Stimulated activated CD4-positive, alpha-beta T cell treated with anti-CD3 and anti-CD28 coated beads, Interleukin-2, amount 100 ng/mL, for 4 hours (primary cell): Measurements from ENCODE around the gene TLE3.

ENCODE experiments used
- DNase-seq: peaks from one replicate; pipeline ENCODE4 v3.0.0-alpha.2; 2020; ENCODE audit warnings: low read depth

Gene TLE3

DNA sequence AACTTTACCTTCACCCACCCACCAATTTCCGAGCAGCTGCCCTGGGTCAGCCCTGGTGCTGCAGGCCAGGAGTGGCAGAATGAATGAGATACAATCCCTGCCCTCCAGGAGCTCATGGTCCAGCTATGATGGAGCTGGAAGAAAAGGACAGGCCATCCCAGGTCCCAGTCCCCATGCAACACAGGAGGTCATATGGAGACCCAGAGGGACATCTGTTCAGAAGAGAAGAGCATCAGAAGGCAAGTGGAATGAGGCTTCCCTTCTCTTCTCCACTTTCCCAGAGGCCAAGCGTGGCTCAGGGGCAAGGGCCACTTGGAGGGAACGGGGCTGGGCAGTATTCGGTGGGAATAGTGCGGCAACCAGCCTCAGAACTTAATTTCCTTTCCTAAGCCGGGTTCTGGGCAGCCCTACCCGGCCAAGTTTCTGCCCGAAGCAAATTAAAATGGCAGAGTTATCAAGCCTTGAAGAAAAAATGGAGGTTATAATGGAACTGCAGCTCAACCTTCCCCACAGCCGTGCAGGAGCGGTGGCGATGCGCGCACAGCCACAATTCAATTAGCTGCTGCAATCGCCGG, 35.9 kb downstream of the TLE3 start:
- no peak for DNase-seq

DNA sequence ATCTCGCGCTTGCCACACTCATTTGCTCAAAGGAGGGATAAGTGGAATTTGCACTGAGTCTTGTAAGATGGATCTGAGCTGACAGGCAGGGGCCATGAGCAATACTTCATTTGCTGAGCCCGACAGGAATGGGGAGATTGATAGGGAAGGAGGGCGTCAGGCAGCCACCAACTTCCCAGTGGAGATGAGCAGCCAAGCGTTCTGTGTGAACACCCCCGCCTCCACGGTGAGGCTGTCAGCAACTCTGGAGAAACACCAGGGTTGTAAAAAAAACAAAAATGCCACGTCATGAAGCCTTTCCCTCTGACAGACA, 36.8 kb downstream of the TLE3 start:
- no peak for DNase-seq

DNA sequence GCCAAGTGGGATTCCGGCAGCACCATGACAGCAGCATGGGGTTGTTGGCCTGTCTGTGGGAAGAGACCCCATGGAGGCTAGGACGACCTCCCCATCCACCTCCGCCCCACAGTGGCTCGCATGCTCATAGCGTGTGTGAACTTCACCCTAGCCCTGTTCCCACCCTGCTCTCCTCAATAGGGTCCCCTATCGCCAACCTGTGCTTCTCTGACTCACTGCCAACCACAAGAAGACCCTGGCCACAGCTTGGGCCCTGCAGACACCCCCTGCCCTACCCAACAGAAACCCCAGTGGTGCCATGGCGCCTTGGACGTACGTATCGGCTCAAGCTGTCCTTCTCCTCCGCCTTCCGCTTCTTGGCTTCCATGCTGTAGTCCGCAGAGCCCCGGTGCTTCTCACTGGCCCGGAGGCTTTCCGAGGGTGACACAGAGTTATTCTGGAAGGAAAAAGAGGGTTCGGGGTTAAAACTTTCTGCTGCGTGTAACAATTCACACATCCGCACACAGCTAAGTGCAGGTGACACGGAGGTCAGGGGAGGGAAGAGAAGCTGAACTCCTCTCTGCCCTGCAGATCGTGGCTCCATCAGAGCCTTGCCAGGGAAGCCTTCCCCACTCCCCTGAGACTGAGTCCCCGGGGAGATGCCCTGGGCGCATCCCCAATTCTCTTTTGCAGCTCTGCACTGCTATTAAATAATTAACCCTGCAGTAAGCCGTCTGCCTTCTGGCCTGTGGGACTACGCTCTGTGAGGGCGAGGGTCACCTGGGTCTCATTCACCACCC, 37.3 kb downstream of the TLE3 start:
- no peak for DNase-seq

GRCh38 chr15:70059476-70060213, 38.1 kb downstream of the TLE3 start:
- DNase-seq: no peak

GRCh38 chr15:70058642-70059360, 38.9 kb downstream of the TLE3 start:
- DNase-seq: no peak

DNA sequence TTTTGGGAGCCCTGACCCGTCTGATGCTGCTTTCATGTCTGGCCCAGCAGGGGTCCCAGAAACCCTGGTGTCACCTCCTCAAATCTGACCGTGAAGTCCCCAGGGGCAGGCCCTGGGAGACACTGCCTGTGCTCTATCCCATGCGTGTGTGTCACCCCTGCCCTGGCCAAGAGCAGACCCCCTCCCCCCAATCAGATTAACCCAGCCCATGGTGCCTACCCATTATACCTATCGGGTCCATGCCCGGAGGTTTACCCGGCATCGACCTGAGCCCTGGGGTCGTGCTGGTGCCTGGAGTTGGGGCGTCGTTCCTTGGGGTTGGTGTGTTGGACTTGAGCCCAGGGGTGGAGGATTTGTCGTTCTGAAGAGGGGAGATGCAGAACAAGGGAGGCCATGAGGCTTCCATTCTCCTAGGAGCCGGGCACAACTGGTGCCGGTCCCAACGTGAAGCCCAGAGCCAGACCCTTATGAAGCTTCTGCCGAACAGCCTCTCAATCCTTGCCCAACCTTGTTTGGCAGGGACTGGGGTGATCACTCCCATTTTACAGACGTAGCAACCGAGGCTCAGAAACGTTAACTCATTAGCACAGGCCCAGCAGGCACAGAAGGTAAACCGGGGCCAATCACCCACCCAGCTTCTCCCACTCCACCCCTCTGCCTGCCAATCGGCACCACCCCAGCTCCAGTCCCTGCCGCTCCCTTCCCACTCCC, 39.6 kb downstream of the TLE3 start:
- DNase-seq: no peak

DNA sequence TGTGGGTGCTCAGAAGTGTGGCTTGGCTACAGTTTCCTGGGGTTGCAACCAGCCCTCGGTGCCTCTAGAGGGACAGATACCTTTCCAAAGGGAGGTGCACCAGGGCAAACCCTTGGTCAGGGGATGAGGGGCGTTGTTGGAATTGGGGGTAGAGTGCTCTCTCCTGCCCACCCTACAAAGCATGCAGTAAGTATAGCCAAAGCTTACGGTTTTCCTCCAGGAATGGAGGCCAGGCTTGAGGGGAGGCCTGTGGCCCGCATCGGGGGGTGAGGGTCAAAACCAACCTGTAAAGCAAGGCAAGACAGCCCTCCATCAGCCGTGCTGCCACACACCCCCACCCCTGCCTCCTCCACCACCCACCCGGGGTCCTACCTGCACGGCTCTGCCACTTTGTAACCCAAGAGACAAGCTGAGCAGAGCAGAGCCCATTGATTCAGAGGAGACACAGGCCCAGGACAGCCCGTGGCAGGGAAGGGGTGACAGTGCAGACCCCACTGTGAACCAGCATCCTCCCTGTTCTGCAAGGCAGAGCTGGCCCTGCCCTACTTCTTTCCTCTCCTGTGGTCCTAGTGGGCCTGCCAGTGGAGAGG, 41.5 kb downstream of the TLE3 start:
- no peak for DNase-seq

- DNase-seq: no peak
These were observed 42.1 kb downstream of the TLE3 start for GRCh38 chr15:70055601-70056051.

- no peak for DNase-seq
These were observed 42.8 kb downstream of the TLE3 start for GRCh38 chr15:70054884-70055387.

GRCh38 chr15:70054366-70054765, 43.4 kb downstream of the TLE3 start:
- DNase-seq: no peak

DNA sequence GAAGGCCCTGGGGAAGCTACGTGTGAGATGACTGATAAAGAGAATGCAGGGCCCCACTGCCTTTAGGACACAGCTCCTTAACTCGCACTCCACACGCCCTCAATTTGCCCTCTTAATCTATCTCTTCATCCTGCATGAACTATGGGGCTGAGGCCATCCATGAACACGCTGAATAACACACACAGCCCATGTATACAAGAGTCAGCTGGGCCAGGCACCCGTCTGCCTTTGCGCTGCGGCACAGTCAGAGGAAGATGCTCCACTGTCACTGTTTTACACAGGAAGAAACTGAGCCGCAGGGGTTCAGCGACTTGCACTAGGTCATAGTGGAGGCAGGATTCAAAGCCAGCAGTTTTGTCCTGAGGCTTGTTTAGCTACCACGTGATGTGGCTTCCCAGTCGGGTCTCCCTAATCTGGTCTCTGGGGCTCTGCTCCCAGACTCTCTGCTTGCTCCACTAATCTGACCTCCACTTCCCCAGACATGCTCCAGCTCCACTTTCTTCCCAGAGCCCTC, 43.9 kb downstream of the TLE3 start:
- DNase-seq: no peak

- no peak for DNase-seq
These were observed 44.6 kb downstream of the TLE3 start for GRCh38 chr15:70053001-70053715.

DNA sequence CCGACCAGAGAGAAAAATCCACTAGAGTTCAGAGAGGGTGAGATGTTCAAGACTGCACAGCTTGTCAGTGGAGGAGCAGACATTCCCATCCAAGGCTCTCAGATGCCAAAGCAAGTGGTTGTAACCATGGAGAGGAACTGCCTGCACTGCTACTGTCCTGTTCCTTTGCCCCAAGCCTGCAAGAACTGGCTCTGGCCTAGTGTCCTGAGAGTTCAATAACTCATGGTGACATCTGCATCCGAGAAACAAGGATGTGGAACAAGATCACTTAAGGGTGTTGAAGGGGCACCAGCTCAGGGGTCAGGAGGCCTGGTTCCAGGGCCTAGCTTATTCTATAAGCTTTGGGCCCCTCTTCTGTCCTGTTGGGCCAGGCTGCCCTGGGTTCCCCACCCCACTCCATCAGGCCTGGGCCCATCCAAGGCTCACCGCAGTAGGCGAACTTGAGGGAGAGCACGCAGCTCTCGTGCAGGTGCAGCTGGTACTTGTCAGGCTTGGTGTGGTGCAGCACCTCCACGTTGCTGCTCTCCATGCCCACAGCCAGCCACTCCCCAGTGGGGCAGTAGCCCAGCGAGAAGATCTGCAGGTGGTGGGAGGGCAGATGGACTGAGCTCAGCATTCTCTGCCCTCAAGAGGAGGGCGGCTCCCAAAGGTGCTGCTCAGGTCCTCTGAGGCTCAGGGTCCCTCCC, 45.6 kb downstream of the TLE3 start:
- DNase-seq: no peak

DNA sequence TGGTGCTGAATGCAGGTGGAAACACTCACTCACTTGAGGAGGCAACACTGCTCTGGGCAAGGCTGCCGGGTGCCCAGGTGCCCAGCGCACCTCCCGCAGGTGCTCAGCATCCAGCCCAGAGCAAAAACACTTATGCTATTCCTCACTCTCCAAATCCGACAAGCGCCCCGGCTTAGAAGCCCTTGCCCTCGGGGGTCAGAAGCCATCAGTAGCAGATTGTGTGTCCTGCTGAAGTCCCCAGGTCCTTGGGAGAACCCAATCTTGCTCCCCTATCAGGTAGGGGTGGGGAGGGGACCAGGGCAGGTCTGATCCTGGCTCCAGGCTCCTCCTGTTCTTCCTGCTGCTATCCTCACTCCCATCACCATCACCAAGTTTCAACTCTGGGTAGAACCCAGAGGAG, 46.7 kb downstream of the TLE3 start:
- DNase-seq: no peak

- no peak for DNase-seq
These were observed 47.3 kb downstream of the TLE3 start for GRCh38 chr15:70050441-70050840.

- no peak for DNase-seq
These were observed 47.9 kb downstream of the TLE3 start for GRCh38 chr15:70049701-70050301.

DNA sequence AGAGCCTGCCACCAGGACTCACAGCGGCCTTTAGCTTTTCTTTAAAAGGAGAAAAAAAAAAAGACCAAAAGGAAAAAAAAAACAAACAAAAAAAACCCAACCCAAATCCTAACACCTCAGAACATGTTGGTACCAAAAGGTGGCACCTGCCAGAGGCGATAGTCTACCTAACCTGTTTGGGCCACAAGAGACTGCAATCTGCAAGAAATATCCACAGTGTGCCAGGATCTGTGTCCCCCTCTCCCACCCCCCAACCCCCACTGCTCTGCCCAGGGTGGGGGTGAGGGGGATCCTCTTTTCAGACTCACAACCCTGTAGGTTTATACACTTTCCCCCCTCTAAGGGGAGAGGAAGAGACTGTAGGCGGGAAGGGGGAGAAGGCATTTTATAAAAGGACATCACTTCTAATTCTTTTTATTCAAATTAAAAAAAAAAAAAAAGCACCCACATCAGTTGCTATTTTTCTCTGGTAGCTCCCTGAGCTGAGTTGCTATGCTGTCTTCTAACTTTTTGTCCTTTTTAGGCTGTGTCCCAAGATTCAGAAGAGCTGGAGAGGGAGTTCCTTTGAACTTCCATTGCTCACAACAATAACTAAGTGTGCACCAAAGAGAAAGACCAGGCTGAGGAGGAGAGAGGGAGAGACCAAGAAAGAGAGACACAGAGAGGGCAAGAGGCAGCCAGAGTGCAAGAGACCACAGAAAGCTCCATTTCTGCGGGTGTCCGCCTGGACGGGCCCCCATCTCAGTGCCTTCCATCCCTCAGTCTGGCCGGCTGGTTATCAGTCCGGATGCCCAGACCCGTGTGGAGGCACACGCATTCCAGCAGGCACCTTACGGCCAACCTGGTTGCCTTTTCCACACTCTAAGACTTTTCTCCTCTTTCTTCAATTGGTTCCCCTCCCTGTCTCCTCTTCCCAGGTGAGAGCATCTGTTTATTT, 48.9 kb downstream of the TLE3 start:
- DNase-seq: no peak

DNA sequence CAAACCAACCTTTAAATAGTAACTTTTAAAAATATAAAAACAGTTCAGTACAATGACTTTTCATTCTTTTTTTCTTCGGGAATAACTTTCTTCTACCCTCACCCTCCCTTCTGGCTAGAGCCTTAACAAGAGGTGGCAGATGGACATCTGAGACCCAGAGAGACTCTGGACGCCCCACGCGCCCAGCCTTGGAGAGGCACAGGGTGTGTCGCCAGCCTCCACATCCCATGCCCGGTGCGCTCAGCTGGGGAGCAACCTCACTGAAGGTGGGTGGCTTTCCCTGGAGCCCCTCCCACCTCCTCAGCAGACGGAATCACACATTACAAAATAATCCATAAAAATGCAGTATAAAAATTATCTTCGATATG, 49.5 kb downstream of the TLE3 start:
- no peak for DNase-seq
